ENCODE data around the gene MRPL49. TPM values are rescaled to one million over a fixed set of nuclear protein-coding genes. Genes with fewer than 3 reads are reported as not detected.
"Not testable (repeated sequence)": the region's sequence is repeated elsewhere in the genome, so short reads cannot be mapped to it uniquely, and the experiment has no call there.

Gene MRPL49
- polyA plus RNA-seq, 2 of the 4 experiments (the other 2 are of a cell fraction): 55.5 to 65.5 TPM

DNA sequence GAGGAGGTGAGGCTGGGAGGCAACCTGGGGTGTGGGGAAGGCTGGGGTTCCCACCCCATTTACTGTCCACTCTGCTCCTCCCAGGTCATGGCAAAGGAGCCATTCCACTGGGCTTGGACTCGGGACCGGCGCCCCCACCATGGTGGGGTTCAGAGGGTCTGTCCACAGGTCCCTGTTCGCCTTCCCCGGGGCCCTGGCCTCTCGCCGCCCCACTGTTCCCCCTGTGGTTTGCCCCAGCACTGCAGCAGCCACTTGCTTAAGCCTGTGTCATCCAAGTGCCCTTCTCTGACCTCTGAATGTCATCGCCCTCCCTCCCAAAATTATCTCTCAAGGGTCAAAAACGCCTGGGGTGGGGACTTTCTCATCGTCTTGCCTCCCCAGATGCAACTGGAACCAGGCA, 50.5 kb downstream of the MRPL49 start (continued):
- TF ChIP-seq, protein P1, sequence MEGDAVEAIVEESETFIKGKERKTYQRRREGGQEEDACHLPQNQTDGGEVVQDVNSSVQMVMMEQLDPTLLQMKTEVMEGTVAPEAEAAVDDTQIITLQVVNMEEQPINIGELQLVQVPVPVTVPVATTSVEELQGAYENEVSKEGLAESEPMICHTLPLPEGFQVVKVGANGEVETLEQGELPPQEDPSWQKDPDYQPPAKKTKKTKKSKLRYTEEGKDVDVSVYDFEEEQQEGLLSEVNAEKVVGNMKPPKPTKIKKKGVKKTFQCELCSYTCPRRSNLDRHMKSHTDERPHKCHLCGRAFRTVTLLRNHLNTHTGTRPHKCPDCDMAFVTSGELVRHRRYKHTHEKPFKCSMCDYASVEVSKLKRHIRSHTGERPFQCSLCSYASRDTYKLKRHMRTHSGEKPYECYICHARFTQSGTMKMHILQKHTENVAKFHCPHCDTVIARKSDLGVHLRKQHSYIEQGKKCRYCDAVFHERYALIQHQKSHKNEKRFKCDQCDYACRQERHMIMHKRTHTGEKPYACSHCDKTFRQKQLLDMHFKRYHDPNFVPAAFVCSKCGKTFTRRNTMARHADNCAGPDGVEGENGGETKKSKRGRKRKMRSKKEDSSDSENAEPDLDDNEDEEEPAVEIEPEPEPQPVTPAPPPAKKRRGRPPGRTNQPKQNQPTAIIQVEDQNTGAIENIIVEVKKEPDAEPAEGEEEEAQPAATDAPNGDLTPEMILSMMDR (IDR thresholded peaks at IDR 0.05): no peak
- TF ChIP-seq PHF8 (IDR thresholded peaks at IDR 0.05; ENCODE audit: borderline replicate concordance, low read depth) (no peak), RAD21 (conservative IDR thresholded peaks at IDR 0.05 in 1 of 2, IDR thresholded peaks at IDR 0.05 in 1 of 2) (no peak), ZSCAN20 (CRISPR knock-in tag; IDR thresholded peaks at IDR 0.05) (no peak), HOXB13 (CRISPR knock-in tag; IDR thresholded peaks at IDR 0.05; ENCODE audit: low read depth) (no peak), CBX8 (IDR thresholded peaks at IDR 0.05) (no peak)
- TF ChIP-seq, protein P2, sequence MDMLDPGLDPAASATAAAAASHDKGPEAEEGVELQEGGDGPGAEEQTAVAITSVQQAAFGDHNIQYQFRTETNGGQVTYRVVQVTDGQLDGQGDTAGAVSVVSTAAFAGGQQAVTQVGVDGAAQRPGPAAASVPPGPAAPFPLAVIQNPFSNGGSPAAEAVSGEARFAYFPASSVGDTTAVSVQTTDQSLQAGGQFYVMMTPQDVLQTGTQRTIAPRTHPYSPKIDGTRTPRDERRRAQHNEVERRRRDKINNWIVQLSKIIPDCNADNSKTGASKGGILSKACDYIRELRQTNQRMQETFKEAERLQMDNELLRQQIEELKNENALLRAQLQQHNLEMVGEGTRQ (IDR thresholded peaks at IDR 0.05): no peak
- TF ChIP-seq, protein P3, sequence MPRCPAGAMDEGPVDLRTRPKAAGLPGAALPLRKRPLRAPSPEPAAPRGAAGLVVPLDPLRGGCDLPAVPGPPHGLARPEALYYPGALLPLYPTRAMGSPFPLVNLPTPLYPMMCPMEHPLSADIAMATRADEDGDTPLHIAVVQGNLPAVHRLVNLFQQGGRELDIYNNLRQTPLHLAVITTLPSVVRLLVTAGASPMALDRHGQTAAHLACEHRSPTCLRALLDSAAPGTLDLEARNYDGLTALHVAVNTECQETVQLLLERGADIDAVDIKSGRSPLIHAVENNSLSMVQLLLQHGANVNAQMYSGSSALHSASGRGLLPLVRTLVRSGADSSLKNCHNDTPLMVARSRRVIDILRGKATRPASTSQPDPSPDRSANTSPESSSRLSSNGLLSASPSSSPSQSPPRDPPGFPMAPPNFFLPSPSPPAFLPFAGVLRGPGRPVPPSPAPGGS (IDR thresholded peaks at IDR 0.05): no peak

DNA sequence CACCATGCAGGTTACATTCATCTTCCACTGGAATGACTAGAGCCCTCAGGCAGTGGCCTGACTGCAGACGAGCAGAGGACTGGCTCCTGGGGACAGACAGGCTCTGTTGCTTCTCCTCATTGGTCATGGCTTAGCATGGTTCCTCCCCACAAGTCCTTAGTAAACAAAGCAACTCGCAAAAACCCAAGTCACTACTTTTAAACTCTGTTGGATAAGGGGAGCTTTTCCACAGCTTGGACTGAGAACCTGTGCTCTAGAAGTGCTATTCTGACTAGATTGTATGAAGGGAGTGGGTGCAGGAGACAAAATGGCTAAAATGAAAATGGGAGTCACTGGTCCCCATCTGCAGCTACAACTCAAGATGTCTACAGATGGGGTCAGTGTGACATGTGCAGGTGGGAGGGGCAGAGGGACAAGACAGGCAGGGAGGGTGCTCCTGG, 52.5 kb downstream of the MRPL49 start:
- H3K27ac ChIP-seq; ATAC-seq; H3K4me1 ChIP-seq; FAIRE-seq; H3K4me2 ChIP-seq; H3K4me3 ChIP-seq; DNase-seq (ENCODE audit: low read depth in 1 of 2, low spot score in 1 of 2); H3K9me3 ChIP-seq; POLR2A ChIA-PET: not testable (repeated sequence)
- CTCF ChIA-PET: interaction anchor here (0.6 to 1.9 kb wide), 5 partner anchors 15 to 100 kb away, joined by 3 to 5 read pairs (median 3); no protein-coding TSS in a partner anchor
- 51% methylated on average over 2 of the region's 2 CpGs for WGBS (ENCODE audit: missing lambda C conversion rate)

Small RNA genes lying within 50 kb of the gene (small RNA-seq; reads per million reads assigned to genes)
- gene HIGD1AP10 (0 reads per million in 6 experiments), gene PDCL2P2 (0 reads per million in 6 experiments), gene RNU2-23P (0.16 to 183 (median 19.8) reads per million in 6 experiments)

Other genes with a start within 250 kb of the MRPL49 start
- 25.9 and 27.7 TPM in 2 replicates for gene EHD1, start 243.7 kb upstream of the MRPL49 start, polyA plus RNA-seq (2011; rRNA removed)
- gene EHD1, start 243.7 kb upstream of the MRPL49 start, polyA plus RNA-seq (2017; fragmentation: RNase III; extraction: RNeasy Plus Mini Kit Qiagen cat#74134 plus additional on column Dnase treatment): 37.8 to 52.4 TPM (median 43.4 TPM) in 3 replicates
- 3.1 and 4.0 TPM in 2 replicates for gene ATG2A, start 205.1 kb upstream of the MRPL49 start, polyA plus RNA-seq (2011; rRNA removed)
- gene ATG2A, start 205.1 kb upstream of the MRPL49 start, polyA plus RNA-seq (2017; fragmentation: RNase III; extraction: RNeasy Plus Mini Kit Qiagen cat#74134 plus additional on column Dnase treatment): 10.7 to 13.4 TPM (median 12.8 TPM) in 3 replicates
- gene PPP2R5B, start 197.6 kb upstream of the MRPL49 start, polyA plus RNA-seq (2011; rRNA removed): 6.9 and 11.1 TPM in 2 replicates
- 3.9 to 6.1 TPM (median 5.7 TPM) in 3 replicates for gene PPP2R5B, start 197.6 kb upstream of the MRPL49 start, polyA plus RNA-seq (2017; fragmentation: RNase III; extraction: RNeasy Plus Mini Kit Qiagen cat#74134 plus additional on column Dnase treatment)
- not detected in 2 replicates for gene GPHA2, start 186.4 kb upstream of the MRPL49 start, polyA plus RNA-seq (2011; rRNA removed)
- not detected in 3 replicates for gene GPHA2, start 186.4 kb upstream of the MRPL49 start, polyA plus RNA-seq (2017; fragmentation: RNase III; extraction: RNeasy Plus Mini Kit Qiagen cat#74134 plus additional on column Dnase treatment)
- 0.12 and 0.24 TPM in 2 replicates for gene MAJIN, start 150.2 kb upstream of the MRPL49 start, polyA plus RNA-seq (2011; rRNA removed)
- not detected in 3 replicates for gene MAJIN, start 150.2 kb upstream of the MRPL49 start, polyA plus RNA-seq (2017; fragmentation: RNase III; extraction: RNeasy Plus Mini Kit Qiagen cat#74134 plus additional on column Dnase treatment)
- 0.67 and 0.79 TPM in 2 replicates for gene BATF2, start 125.3 kb upstream of the MRPL49 start, polyA plus RNA-seq (2011; rRNA removed)
- gene BATF2, start 125.3 kb upstream of the MRPL49 start, polyA plus RNA-seq (2017; fragmentation: RNase III; extraction: RNeasy Plus Mini Kit Qiagen cat#74134 plus additional on column Dnase treatment): 0.21 to 0.35 TPM (median 0.29 TPM) in 3 replicates
- 117 and 129 TPM in 2 replicates for gene ARL2, start 108.2 kb upstream of the MRPL49 start, polyA plus RNA-seq (2011; rRNA removed)
- 136 to 166 TPM (median 160 TPM) in 3 replicates for gene ARL2, start 108.2 kb upstream of the MRPL49 start, polyA plus RNA-seq (2017; fragmentation: RNase III; extraction: RNeasy Plus Mini Kit Qiagen cat#74134 plus additional on column Dnase treatment)
- 13.4 and 15.8 TPM in 2 replicates for gene SNX15, start 94.9 kb upstream of the MRPL49 start, polyA plus RNA-seq (2011; rRNA removed)
- gene SNX15, start 94.9 kb upstream of the MRPL49 start, polyA plus RNA-seq (2017; fragmentation: RNase III; extraction: RNeasy Plus Mini Kit Qiagen cat#74134 plus additional on column Dnase treatment): 17.0 to 18.4 TPM (median 17.7 TPM) in 3 replicates
- gene SAC3D1, start 81.1 kb upstream of the MRPL49 start, polyA plus RNA-seq (2011; rRNA removed): 9.4 and 12.9 TPM in 2 replicates
- gene SAC3D1, start 81.1 kb upstream of the MRPL49 start, polyA plus RNA-seq (2017; fragmentation: RNase III; extraction: RNeasy Plus Mini Kit Qiagen cat#74134 plus additional on column Dnase treatment): 29.0 to 31.0 TPM (median 30.4 TPM) in 3 replicates
- gene NAALADL1, start 63.8 kb upstream of the MRPL49 start, polyA plus RNA-seq (2011; rRNA removed): not detected in 2 replicates
- gene NAALADL1, start 63.8 kb upstream of the MRPL49 start, polyA plus RNA-seq (2017; fragmentation: RNase III; extraction: RNeasy Plus Mini Kit Qiagen cat#74134 plus additional on column Dnase treatment): not detected in 3 replicates
- gene CDCA5, start 38.3 kb upstream of the MRPL49 start, polyA plus RNA-seq (2011; rRNA removed): 28.0 and 30.9 TPM in 2 replicates
- 43.1 to 46.0 TPM (median 44.1 TPM) in 3 replicates for gene CDCA5, start 38.3 kb upstream of the MRPL49 start, polyA plus RNA-seq (2017; fragmentation: RNase III; extraction: RNeasy Plus Mini Kit Qiagen cat#74134 plus additional on column Dnase treatment)
- gene ZFPL1, start 38.1 kb upstream of the MRPL49 start, polyA plus RNA-seq (2011; rRNA removed): 27.7 and 30.1 TPM in 2 replicates
- gene ZFPL1, start 38.1 kb upstream of the MRPL49 start, polyA plus RNA-seq (2017; fragmentation: RNase III; extraction: RNeasy Plus Mini Kit Qiagen cat#74134 plus additional on column Dnase treatment): 29.2 to 33.5 TPM (median 31.7 TPM) in 3 replicates
- 37.2 and 44.7 TPM in 2 replicates for gene VPS51, start 26.1 kb upstream of the MRPL49 start, polyA plus RNA-seq (2011; rRNA removed)
- 46.7 to 51.7 TPM (median 51.0 TPM) in 3 replicates for gene VPS51, start 26.1 kb upstream of the MRPL49 start, polyA plus RNA-seq (2017; fragmentation: RNase III; extraction: RNeasy Plus Mini Kit Qiagen cat#74134 plus additional on column Dnase treatment)
- gene TM7SF2, start 10.4 kb upstream of the MRPL49 start, polyA plus RNA-seq (2011; rRNA removed): 8.2 and 9.6 TPM in 2 replicates
- gene TM7SF2, start 10.4 kb upstream of the MRPL49 start, polyA plus RNA-seq (2017; fragmentation: RNase III; extraction: RNeasy Plus Mini Kit Qiagen cat#74134 plus additional on column Dnase treatment): 6.9 to 9.7 TPM (median 8.2 TPM) in 3 replicates
- 5.5 and 6.0 TPM in 2 replicates for gene ZNHIT2, start 4.6 kb upstream of the MRPL49 start, polyA plus RNA-seq (2011; rRNA removed)
- 12.4 to 14.0 TPM (median 13.5 TPM) in 3 replicates for gene ZNHIT2, start 4.6 kb upstream of the MRPL49 start, polyA plus RNA-seq (2017; fragmentation: RNase III; extraction: RNeasy Plus Mini Kit Qiagen cat#74134 plus additional on column Dnase treatment)
- 401 and 591 TPM in 2 replicates for gene FAU, start 187 bp upstream of the MRPL49 start, polyA plus RNA-seq (2011; rRNA removed)
- 866 to 893 TPM (median 878 TPM) in 3 replicates for gene FAU, start 187 bp upstream of the MRPL49 start, polyA plus RNA-seq (2017; fragmentation: RNase III; extraction: RNeasy Plus Mini Kit Qiagen cat#74134 plus additional on column Dnase treatment)
- gene SYVN1, start 12.2 kb downstream of the MRPL49 start, polyA plus RNA-seq (2011; rRNA removed): 21.4 and 50.4 TPM in 2 replicates
- gene SYVN1, start 12.2 kb downstream of the MRPL49 start, polyA plus RNA-seq (2017; fragmentation: RNase III; extraction: RNeasy Plus Mini Kit Qiagen cat#74134 plus additional on column Dnase treatment): 22.4 to 26.9 TPM (median 25.1 TPM) in 3 replicates
- not detected in 2 replicates for gene SPDYC, start 47.9 kb downstream of the MRPL49 start, polyA plus RNA-seq (2011; rRNA removed)
- gene SPDYC, start 47.9 kb downstream of the MRPL49 start, polyA plus RNA-seq (2017; fragmentation: RNase III; extraction: RNeasy Plus Mini Kit Qiagen cat#74134 plus additional on column Dnase treatment): not detected in 3 replicates
- 63.7 and 72.6 TPM in 2 replicates for gene CAPN1, start 59.6 kb downstream of the MRPL49 start, polyA plus RNA-seq (2011; rRNA removed)
- 87.9 to 98.6 TPM (median 93.1 TPM) in 3 replicates for gene CAPN1, start 59.6 kb downstream of the MRPL49 start, polyA plus RNA-seq (2017; fragmentation: RNase III; extraction: RNeasy Plus Mini Kit Qiagen cat#74134 plus additional on column Dnase treatment)
- gene POLA2, start 139.6 kb downstream of the MRPL49 start, polyA plus RNA-seq (2011; rRNA removed): 52.3 and 55.6 TPM in 2 replicates
- 33.8 to 34.5 TPM (median 34.1 TPM) in 3 replicates for gene POLA2, start 139.6 kb downstream of the MRPL49 start, polyA plus RNA-seq (2017; fragmentation: RNase III; extraction: RNeasy Plus Mini Kit Qiagen cat#74134 plus additional on column Dnase treatment)
- 3.0 and 3.7 TPM in 2 replicates for gene CDC42EP2, start 192.5 kb downstream of the MRPL49 start, polyA plus RNA-seq (2011; rRNA removed)
- gene CDC42EP2, start 192.5 kb downstream of the MRPL49 start, polyA plus RNA-seq (2017; fragmentation: RNase III; extraction: RNeasy Plus Mini Kit Qiagen cat#74134 plus additional on column Dnase treatment): 8.0 to 10.1 TPM (median 8.5 TPM) in 3 replicates
- 35.6 and 36.3 TPM in 2 replicates for gene DPF2, start 211.5 kb downstream of the MRPL49 start, polyA plus RNA-seq (2011; rRNA removed)
- gene DPF2, start 211.5 kb downstream of the MRPL49 start, polyA plus RNA-seq (2017; fragmentation: RNase III; extraction: RNeasy Plus Mini Kit Qiagen cat#74134 plus additional on column Dnase treatment): 34.8 to 39.8 TPM (median 35.7 TPM) in 3 replicates
- 0.30 and 0.37 TPM in 2 replicates for gene TIGD3, start 232.4 kb downstream of the MRPL49 start, polyA plus RNA-seq (2011; rRNA removed)
- 0.54 to 0.71 TPM (median 0.66 TPM) in 3 replicates for gene TIGD3, start 232.4 kb downstream of the MRPL49 start, polyA plus RNA-seq (2017; fragmentation: RNase III; extraction: RNeasy Plus Mini Kit Qiagen cat#74134 plus additional on column Dnase treatment)